GM18498 (cell line): Measurements from ENCODE around the gene CNNM4.
A peak's percentile ranks its signal among the peaks of the same experiment; 100 is the strongest.

Experiments
- ATAC-seq: cut with Tn5 transposase; IDR thresholded peaks from one replicate; pipeline ENCODE4 v1.9.1; 2021; ENCODE audit warnings: mild to moderate bottlenecking, moderate library complexity; ENCODE audit not compliant: unreplicated experiment

Gene CNNM4

DNA sequence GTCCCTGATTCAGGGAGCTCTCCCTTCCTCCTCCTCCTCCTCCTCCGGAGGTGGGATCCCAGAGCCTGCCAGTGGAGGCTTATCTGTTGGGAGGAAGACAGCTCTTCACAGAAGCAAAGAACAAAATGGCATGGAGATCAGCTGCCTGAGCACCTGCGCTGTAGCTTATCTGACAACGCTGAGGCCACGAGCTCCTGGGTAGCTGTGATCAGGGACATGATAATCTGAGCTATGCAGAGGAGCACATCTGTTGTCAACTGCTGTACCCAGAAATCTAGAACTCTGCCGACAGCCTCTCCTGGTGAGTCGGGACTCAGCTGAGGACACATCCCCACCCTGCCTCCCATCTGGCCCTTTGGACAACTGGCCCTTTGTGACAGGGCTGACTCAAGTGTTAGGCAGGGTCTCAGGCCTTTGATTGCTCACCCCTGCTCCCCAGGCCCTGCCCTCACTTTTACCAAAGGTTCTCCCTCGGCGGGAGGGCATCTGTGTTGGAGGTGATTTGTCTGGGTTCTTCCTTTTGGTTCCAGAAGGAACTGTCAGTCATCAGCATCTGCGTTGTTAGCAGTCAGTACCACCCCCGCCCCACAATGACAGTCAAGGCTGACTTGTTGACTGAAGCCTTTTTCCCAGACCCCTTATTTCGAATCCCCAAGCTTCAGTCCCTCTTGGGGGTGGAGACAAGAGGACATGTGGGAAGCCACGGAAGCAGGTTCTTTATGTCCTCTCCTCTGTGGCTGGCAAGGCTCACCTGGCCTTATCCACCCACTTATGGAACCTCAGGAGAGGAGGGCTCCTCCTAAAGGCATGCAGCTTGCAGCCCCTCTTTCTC lies 49.5 kb downstream of the CNNM4 start:
- ATAC-seq = no peak

DNA sequence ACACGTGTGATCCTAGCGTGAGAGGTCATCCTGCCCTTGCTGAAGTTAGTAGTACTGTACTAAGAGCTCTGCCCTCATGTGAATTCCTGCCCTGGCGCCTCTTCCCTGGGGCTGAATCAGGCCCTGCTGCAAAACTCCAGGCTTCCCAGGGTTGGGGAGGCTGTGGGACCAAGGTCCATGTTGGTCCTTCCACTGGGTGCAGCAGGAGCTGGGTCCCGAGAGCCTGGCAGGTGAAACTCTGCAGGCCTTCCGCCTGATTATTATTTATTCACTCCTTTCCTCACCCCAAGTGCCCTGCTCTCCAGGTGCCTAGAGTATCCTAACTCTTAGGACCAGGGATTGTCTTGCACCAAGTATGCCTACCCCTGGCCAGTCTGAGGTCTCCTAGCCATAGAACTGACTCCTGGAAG lies 50.1 kb downstream of the CNNM4 start:
- ATAC-seq = no peak

DNA sequence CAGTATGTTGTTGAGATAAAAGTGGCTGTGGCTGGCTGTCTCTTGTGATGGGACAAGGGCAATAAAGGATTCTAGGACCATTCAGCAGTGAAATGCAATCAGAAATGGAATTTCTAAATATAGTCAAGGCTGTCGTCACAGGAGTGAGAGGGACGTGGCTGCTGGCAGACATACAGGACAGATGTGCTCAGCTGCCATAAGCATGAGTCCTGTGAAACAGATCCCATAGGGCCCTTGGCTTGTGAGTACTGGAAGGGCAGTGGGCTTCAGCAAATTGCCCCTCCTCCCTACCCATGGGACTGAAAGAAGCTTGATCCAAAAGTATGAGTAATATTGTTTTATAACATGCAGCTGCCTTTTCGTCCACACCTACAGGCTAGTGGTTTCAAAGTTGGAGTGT lies 51.2 kb downstream of the CNNM4 start:
- no peak for ATAC-seq

DNA sequence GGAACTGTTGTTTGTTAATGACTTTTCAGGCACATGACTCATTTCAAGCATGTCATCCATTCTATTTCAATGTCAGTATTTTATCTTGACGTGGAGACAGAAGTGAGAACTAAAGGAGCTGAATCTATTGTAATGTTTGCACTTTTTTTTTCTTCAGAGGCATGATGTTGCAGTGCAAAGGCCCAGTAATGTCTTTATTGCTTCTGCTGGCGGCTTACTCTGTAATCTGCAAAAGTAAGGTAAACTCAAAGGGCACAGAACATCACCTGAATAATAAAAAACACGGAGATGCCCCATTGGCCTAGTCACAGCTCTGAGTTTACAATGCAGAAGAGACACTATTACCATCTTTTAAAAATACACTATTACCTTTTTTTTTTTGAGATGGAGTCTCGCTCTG lies 53.0 kb downstream of the CNNM4 start:
- ATAC-seq = no peak

DNA sequence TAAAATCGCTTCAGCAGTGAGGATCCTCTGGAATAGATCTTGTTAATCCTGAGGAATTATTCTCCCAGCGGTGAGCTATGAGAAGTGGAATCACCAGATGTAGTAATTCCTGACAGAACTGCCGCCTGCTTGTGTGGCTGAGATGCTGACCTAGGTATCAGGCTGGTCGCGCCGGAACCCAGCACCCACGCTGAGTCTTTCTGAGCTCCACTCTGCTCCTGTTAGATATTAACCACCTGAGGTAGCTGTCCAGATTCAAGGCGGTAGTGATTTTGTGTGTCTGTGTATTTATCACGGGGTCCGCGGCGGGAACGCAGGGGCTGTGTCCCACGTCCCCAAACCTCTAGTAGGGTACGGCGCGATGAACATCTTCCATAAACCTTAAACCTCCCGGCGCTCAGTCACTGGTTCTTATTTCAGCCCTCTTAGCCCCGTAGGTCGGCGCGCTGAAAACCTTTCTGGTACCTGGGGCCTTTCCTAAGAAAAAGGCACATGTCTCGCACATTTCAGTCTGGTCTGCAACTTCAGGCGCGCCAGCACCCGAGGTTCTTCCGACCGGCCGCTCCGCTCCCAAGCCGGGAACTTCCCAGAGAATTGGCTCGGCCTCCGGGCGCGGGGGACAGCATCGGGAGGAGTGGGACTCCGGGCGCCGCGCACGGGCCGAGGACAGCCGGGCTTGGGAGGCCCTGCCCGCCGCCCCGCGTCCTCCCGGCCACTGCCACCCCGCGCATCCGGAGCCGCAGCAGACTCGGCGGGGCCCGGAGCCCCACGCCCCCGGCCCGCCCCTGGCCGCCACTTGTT lies 54.8 kb downstream of the CNNM4 start:
- peak; percentile 1 for ATAC-seq

DNA sequence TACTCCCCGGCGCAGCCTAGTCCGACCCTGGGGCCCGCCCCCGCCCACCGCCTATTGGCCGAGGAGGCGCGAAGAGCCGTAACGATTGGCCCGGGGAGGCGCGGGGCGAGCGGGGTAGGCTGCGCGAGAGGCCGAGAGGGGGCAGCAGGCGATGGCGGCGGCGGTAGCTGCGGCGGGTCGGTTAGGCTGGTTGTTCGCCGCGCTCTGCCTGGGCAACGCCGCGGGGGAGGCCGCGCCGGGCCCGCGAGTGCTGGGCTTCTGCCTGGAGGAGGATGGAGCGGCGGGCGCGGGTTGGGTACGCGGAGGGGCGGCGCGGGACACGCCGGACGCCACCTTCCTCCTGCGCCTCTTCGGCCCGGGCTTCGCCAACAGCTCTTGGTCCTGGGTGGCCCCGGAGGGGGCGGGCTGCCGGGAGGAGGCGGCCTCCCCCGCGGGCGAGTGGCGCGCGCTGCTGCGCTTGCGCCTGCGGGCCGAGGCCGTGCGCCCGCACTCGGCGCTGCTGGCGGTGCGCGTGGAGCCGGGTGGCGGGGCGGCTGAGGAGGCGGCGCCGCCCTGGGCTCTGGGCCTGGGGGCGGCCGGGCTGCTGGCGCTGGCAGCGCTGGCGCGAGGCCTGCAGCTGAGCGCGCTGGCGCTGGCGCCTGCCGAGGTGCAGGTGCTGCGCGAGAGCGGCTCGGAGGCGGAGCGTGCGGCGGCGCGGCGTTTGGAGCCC lies 55.6 kb downstream of the CNNM4 start, which contains the start of gene CNNM3:
TSS of gene CNNM3 (plus strand) at position 142 of the 709 bp plus-strand sequence. CDS start at position 152, 10 bp downstream.
- ATAC-seq = peak; percentile 92

DNA sequence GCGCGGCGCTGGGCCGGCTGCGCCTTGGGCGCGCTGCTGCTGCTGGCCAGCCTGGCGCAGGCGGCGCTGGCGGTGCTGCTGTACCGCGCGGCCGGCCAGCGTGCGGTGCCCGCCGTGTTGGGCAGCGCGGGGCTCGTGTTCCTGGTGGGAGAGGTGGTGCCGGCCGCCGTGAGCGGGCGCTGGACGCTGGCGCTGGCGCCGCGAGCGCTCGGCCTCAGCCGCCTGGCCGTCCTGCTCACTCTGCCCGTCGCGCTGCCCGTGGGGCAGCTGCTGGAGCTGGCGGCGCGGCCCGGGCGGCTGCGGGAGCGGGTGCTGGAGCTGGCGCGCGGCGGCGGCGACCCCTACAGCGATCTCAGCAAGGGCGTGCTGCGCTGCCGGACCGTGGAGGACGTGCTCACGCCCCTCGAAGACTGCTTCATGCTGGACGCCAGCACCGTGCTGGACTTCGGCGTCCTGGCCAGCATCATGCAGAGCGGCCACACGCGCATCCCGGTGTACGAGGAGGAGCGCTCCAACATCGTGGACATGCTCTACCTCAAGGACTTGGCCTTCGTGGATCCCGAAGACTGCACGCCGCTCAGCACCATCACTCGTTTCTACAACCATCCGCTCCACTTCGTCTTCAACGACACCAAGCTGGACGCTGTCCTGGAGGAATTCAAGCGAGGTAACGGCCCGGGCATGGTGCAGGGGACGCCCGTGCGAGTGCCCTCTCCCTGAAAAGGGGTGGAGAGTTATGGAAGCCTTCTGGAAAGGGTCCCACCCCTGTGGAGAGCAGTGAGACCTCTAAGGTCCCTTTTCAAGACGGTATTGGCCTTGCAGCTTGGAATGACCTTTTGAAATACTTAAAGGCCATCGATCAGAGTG lies 56.4 kb downstream of the CNNM4 start:
- peak; percentile 6 for ATAC-seq

DNA sequence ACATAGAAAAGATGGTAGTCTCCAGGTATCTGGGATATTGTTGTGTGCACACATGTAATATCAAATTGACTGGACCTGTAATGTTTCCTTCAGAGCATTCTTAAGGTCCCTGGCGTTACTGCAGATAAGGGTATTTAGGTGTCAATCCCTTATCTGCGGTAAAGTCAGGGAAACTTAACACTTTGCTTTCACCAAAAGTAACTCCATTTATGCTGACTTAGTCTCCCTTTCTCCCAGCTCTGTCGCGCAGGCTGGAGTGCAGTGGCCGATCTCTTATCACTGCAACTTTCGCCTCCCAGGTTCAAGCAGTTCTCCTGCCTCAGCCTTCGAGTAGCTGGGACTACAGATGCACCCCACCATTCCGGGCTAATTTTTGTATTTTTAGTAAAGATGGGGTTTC lies 57.2 kb downstream of the CNNM4 start:
- ATAC-seq = no peak

DNA sequence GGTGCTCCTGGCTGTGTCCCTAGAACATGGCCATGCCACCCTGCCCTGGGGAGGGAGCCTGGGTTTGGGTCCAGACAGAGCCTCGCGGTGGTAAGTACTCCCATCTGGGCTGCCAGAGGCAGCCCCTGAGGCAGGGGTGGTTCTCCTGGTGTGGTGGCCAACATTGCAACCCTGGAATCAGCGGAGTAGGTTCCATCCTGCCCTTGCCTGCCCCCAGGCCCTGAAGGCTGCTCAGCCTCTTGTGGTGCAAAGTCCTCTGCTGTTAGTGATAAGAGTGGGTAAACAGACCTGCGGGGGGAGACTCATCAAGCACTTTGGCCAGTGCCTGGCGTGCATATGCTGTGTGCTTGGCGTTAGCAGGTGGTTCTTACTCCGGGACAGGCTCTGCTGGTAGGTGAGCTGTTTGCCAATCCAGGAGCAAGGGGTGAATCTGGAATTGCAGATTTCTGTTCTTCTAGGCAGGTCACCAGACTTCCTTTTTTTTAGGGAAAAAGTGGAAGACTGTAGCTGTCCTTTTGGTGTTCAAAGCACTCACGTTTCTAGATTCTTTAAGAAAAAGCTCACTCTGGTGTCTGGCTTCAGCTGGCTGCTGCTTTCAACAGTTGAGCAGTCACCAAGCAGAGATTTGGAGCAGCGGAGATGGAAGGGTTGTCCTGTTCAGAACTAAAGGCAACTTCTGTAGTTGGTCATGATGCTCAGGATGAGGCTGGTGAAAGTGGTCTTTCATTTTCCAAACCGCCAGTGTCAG lies 58.6 kb downstream of the CNNM4 start:
- ATAC-seq = no peak

DNA sequence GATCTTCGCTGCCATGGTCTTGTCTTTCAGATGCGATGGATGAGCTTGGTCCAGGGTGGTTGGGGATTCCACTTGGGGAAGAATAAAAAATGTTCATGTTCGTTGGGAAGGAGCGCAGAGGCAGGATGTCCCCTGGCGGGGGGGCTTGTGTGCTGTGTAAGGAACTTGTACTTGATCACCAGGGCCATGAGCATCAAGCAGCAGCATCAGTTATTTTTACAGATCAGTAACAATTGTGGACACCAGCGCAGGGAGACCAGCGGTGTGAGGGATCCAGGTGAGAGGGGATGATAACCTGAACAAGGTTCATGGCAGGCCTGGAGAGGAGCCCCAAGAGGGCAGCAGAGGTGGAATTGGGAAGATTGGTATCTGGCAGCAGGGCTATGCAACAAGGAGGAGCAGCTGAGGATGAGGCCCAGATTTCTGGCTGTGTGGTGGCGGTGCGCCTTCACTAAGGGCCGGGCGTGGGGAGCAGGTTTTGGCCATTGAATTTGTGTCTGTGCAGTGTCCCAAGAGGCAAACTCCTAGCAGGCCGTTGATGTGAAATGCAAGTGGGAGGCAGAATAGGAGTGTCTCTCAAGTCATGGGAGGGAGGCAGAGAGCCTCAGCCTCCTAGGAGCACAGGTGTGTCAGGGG lies 59.3 kb downstream of the CNNM4 start:
- no peak for ATAC-seq

DNA sequence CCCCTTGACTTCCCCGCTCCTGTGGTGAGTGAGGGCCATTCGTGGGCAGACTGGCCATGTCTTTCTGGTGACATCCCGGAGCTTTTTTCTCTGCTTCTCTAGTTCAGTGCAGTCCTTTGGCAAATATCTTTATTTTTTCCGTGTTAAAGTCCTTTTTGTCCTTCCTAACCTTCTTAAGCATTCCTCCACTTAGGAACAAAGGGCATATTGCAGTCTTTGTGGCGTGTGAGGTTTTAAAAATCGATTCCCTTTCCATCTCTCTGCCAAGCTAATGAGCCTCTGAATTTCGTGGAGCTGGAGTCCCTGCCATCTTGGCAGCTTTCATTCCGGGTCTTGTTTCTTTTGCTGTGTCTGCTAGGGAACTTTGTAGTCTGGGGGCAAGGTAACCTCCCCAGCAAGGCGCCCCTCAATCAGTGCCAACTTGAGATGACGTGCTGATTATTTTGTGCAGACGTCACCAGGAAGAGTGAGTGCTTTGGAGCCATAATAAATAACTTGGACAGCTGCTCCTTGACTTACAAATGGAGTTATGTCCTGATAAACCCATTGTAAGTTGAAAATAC lies 60.5 kb downstream of the CNNM4 start:
- no peak for ATAC-seq

DNA sequence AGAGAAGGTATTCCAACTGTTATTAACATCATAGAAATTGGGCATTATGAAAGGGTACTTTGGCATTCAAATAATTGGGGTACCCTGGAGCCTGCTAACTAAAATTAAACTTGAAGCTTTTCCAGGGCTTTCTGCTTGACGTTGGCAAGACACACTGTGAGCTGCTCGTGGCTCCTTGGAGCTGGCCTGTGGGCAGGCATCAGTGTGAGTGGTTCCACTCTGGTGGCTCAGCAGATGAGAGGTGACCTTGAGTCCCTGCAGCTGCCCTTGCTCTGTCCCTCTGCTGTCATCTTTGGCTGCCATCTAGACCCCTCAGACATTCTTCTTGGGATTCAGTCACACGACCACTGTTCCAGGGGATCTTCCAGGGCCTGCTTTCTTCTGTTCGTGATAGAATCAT lies 62.1 kb downstream of the CNNM4 start:
- no peak for ATAC-seq

DNA sequence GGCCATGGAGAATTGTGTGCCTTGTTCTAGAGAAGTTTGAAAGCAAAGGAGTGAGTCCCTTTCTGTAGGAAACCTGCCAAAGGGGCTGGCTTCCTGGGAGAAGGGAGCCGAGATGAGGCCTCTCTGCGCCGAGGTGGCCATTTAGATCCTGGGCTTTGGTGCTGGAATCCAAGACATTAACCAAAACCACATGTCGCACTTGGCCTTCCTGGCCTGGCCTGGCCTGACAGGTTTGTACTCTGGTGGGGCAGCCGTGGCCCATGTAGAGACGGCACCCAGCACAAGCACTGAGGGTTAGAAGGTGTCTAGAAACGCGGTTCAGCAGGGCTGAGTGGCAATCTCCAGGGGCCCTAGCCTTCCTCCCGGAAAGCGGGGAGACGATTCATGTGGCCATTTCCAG lies 62.5 kb downstream of the CNNM4 start:
- no peak for ATAC-seq

DNA sequence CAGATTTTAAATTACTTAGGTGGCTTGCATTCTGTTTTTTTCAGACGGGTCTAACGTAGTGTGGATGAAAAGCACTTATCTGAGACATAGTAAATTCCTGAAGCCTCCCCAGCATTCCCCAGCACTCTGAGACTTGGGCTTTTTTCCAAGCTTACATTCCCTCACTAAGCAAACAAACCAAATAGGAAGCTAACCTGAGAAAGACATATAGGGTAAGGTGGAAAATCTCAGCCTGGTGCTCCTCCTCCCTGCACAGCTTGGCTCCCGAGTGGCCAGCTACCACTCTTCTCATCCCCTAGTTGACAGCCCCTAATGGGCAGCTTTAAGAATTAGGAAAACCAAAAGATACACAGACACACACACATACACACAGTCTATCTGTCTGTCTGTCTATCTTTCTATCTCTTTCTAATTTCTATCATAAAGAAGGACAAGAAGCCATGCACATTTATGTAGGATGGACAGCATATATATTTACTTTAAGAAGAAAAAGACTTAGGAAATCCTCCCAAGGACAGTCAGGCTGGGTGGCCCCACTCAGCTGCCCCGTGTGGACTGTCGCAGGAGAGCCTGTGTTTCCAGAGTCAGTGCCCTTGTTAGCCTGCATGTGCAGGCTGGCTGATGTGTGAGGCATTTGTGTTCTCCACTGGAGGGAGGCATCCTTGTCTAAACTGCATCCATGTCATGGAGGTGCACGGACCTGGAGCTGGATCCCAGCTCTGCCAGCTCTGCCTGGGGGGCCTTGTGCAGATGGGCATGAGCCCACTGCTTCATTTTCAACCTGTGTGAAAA lies 63.6 kb downstream of the CNNM4 start:
- no peak for ATAC-seq

DNA sequence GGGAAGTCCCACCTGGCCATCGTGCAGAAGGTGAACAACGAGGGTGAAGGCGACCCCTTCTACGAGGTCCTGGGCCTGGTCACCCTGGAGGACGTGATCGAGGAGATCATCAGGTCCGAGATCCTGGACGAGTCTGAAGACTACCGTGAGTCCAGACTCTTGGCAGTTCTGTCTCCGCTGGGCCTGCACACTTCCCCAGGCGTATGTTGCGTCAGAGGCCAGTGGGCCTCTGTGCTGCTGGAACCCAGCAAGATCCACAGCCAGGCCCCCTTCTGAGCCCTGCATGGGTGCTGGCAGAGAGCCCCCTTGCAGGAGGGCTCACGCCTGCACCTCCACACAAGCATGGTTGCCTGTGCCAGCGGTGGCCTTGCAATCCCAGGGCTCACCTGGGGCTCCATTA lies 64.4 kb downstream of the CNNM4 start:
- ATAC-seq = no peak

DNA sequence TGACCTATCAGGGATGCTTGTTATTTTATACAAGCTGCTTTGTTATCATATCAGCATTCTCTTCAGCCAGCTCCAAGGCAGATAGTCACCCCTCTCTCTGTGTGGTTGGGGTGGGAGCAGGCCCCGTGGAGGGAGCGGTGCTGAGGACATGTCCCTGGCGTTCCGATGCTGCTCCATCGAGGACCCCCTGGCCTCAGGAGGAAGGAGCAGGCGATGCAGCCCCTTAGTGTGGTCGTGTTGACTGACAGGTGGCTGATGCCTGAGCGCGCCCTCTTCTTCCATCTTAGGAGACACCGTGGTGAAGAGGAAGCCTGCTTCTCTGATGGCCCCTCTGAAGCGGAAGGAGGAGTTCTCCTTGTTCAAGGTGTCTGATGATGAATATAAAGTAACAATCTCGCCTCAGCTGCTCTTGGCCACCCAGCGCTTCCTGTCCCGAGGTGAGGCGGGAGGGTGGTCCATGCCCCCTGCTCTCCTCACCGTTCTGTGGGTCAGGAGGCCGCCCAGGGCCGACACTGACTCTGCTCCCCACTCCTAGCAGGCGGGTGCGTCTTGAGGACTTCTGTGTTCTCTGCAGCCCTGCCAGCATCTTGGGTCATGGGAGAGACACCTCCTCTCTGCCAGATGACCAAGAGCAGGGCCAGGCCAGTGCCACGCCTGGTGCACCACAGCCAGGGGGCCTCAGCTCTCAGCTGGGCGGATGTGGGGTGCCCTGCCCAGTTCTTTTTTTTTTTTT lies 66.0 kb downstream of the CNNM4 start:
- ATAC-seq = no peak

DNA sequence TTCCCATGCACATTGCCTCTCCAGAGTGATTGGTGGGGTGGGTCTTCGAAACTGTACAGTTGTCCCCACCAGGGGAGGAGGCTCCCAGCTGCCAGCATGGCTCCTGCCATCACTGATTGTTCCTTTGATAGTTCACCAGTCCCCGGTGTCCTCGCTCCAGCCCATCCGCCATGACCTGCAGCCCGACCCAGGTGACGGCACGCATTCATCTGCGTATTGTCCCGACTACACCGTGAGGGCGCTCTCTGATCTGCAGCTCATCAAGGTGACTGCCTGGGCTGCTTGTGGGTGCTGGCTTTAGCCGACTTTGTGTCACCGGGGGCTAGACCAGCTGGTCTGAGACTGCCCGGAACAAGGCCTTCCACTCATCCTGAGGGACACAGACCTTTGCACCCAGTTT lies 67.7 kb downstream of the CNNM4 start:
- ATAC-seq = no peak

DNA sequence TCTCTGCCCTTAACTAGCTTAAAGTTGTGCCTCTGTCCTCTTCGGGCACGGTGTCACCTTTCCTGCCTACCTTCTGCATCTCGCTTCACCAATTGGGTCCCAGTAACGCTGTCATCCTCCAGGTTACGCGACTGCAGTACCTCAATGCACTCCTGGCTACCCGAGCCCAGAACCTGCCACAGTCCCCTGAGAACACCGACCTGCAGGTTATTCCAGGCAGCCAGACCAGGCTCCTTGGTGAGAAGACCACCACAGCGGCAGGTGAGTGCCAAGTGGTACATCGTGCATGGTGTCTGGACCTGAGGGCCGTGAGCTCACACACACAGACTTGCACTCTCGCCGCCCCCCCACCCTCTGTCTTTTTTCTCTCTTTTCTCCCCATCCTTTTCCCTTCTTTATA lies 68.2 kb downstream of the CNNM4 start:
- no peak for ATAC-seq
